ENCODE results near the gene KLHDC8B.

The KLHDC8B gene

GRCh38 chr3:49171119-49171774 lies at the start of gene KLHDC8B:
KLHDC8B (plus strand) TSS chr3:49171598; CDS start chr3:49172770, 1,172 bp downstream.
- peaks cover 2% of the 10 kb centered on the region for H3K36me3 ChIP-seq (ENCODE audit: control insufficient read depth, insufficient read depth, low read length)
- no peaks in the 10 kb centered on the region for H3K9me3 ChIP-seq (ENCODE audit: control insufficient read depth, insufficient read depth, low read length)
- H3K27me3 ChIP-seq (ENCODE audit: control insufficient read depth, insufficient read depth, low read length), result no peaks in the 10 kb centered on the region
- peak within 1 kb of the TSS; percentile 82 for H3K4me3 ChIP-seq (ENCODE audit: low read depth, low read length)
- peak within 1 kb of the TSS; percentile 70 for H3K9ac ChIP-seq (ENCODE audit: low read depth, low read length)
- peaks cover 11% of the 10 kb centered on the region for H3K4me1 ChIP-seq (ENCODE audit: control insufficient read depth, insufficient read depth, low read length)

- Histone ChIP-seq H3K9ac (ENCODE audit: low read depth, low read length) (no peak overlapping the region), H3K9me3 (ENCODE audit: control insufficient read depth, insufficient read depth, low read length) (no peaks in the 10 kb centered on the region), H3K36me3 (ENCODE audit: control insufficient read depth, insufficient read depth, low read length) (peaks cover 53% of the 10 kb centered on the region), H3K4me3 (ENCODE audit: low read depth, low read length) (no peak overlapping the region), H3K27me3 (ENCODE audit: control insufficient read depth, insufficient read depth, low read length) (no peaks in the 10 kb centered on the region), H3K4me1 (ENCODE audit: control insufficient read depth, insufficient read depth, low read length) (peaks cover 5% of the 10 kb centered on the region)
These were observed 49.4 kb upstream of the KLHDC8B start for GRCh38 chr3:49122022-49122421.

- Histone ChIP-seq H3K4me3 (ENCODE audit: low read depth, low read length) (no peak overlapping the region), H3K9me3 (ENCODE audit: control insufficient read depth, insufficient read depth, low read length) (no peaks in the 10 kb centered on the region), H3K36me3 (ENCODE audit: control insufficient read depth, insufficient read depth, low read length) (peaks cover 49% of the 10 kb centered on the region), H3K27me3 (ENCODE audit: control insufficient read depth, insufficient read depth, low read length) (no peaks in the 10 kb centered on the region), H3K9ac (ENCODE audit: low read depth, low read length) (no peak overlapping the region), H3K4me1 (ENCODE audit: control insufficient read depth, insufficient read depth, low read length) (peaks cover 5% of the 10 kb centered on the region)
These were observed 48.9 kb upstream of the KLHDC8B start for GRCh38 chr3:49122451-49122850.

- Histone ChIP-seq H3K27me3 (ENCODE audit: control insufficient read depth, insufficient read depth, low read length) (no peaks in the 10 kb centered on the region), H3K4me3 (ENCODE audit: low read depth, low read length) (no peak overlapping the region), H3K9me3 (ENCODE audit: control insufficient read depth, insufficient read depth, low read length) (no peaks in the 10 kb centered on the region), H3K9ac (ENCODE audit: low read depth, low read length) (no peak overlapping the region), H3K36me3 (ENCODE audit: control insufficient read depth, insufficient read depth, low read length) (peaks cover 43% of the 10 kb centered on the region), H3K4me1 (ENCODE audit: control insufficient read depth, insufficient read depth, low read length) (peaks cover 5% of the 10 kb centered on the region)
These were observed 48.4 kb upstream of the KLHDC8B start for GRCh38 chr3:49122886-49123545.

GRCh38 chr3:49123687-49124086 lies 47.7 kb upstream of the KLHDC8B start:
- Histone ChIP-seq H3K36me3 (ENCODE audit: control insufficient read depth, insufficient read depth, low read length) (peaks cover 42% of the 10 kb centered on the region), H3K4me1 (ENCODE audit: control insufficient read depth, insufficient read depth, low read length) (peaks cover 5% of the 10 kb centered on the region), H3K9ac (ENCODE audit: low read depth, low read length) (no peak overlapping the region), H3K4me3 (ENCODE audit: low read depth, low read length) (no peak overlapping the region), H3K27me3 (ENCODE audit: control insufficient read depth, insufficient read depth, low read length) (no peaks in the 10 kb centered on the region), H3K9me3 (ENCODE audit: control insufficient read depth, insufficient read depth, low read length) (no peaks in the 10 kb centered on the region)

- H3K36me3 ChIP-seq (ENCODE audit: control insufficient read depth, insufficient read depth, low read length), result peaks cover 40% of the 10 kb centered on the region
- H3K4me3 ChIP-seq (ENCODE audit: low read depth, low read length), result no peak overlapping the region
- H3K4me1 ChIP-seq (ENCODE audit: control insufficient read depth, insufficient read depth, low read length), result peaks cover 5% of the 10 kb centered on the region
- no peaks in the 10 kb centered on the region for H3K9me3 ChIP-seq (ENCODE audit: control insufficient read depth, insufficient read depth, low read length)
- no peak overlapping the region for H3K9ac ChIP-seq (ENCODE audit: low read depth, low read length)
- no peaks in the 10 kb centered on the region for H3K27me3 ChIP-seq (ENCODE audit: control insufficient read depth, insufficient read depth, low read length)
These were observed 47.2 kb upstream of the KLHDC8B start for GRCh38 chr3:49124203-49124602.

- H3K4me3 ChIP-seq (ENCODE audit: low read depth, low read length), result no peak overlapping the region
- no peaks in the 10 kb centered on the region for H3K9me3 ChIP-seq (ENCODE audit: control insufficient read depth, insufficient read depth, low read length)
- H3K4me1 ChIP-seq (ENCODE audit: control insufficient read depth, insufficient read depth, low read length), result no peaks in the 10 kb centered on the region
- peaks cover 41% of the 10 kb centered on the region for H3K36me3 ChIP-seq (ENCODE audit: control insufficient read depth, insufficient read depth, low read length)
- no peak overlapping the region for H3K9ac ChIP-seq (ENCODE audit: low read depth, low read length)
- no peaks in the 10 kb centered on the region for H3K27me3 ChIP-seq (ENCODE audit: control insufficient read depth, insufficient read depth, low read length)
These were observed 46.3 kb upstream of the KLHDC8B start for GRCh38 chr3:49124991-49125670.

GRCh38 chr3:49131040-49131439 lies 40.4 kb upstream of the KLHDC8B start:
- no peaks in the 10 kb centered on the region for H3K9me3 ChIP-seq (ENCODE audit: control insufficient read depth, insufficient read depth, low read length)
- H3K36me3 ChIP-seq (ENCODE audit: control insufficient read depth, insufficient read depth, low read length), result peaks cover 8% of the 10 kb centered on the region
- H3K4me3 ChIP-seq (ENCODE audit: low read depth, low read length), result no peak overlapping the region
- peaks cover 3% of the 10 kb centered on the region for H3K4me1 ChIP-seq (ENCODE audit: control insufficient read depth, insufficient read depth, low read length)
- no peak overlapping the region for H3K9ac ChIP-seq (ENCODE audit: low read depth, low read length)
- H3K27me3 ChIP-seq (ENCODE audit: control insufficient read depth, insufficient read depth, low read length), result no peaks in the 10 kb centered on the region

- no peak overlapping the region for H3K9ac ChIP-seq (ENCODE audit: low read depth, low read length)
- no peaks in the 10 kb centered on the region for H3K9me3 ChIP-seq (ENCODE audit: control insufficient read depth, insufficient read depth, low read length)
- H3K27me3 ChIP-seq (ENCODE audit: control insufficient read depth, insufficient read depth, low read length), result no peaks in the 10 kb centered on the region
- H3K4me3 ChIP-seq (ENCODE audit: low read depth, low read length), result peak overlapping the region; percentile 91
- H3K4me1 ChIP-seq (ENCODE audit: control insufficient read depth, insufficient read depth, low read length), result peaks cover 3% of the 10 kb centered on the region
- H3K36me3 ChIP-seq (ENCODE audit: control insufficient read depth, insufficient read depth, low read length), result peaks cover 8% of the 10 kb centered on the region
These were observed 39.8 kb upstream of the KLHDC8B start for GRCh38 chr3:49131576-49131975.

GRCh38 chr3:49132073-49132436 lies 39.3 kb upstream of the KLHDC8B start:
- H3K9ac ChIP-seq (ENCODE audit: low read depth, low read length), result peak overlapping the region; percentile 74
- no peaks in the 10 kb centered on the region for H3K27me3 ChIP-seq (ENCODE audit: control insufficient read depth, insufficient read depth, low read length)
- H3K36me3 ChIP-seq (ENCODE audit: control insufficient read depth, insufficient read depth, low read length), result peaks cover 8% of the 10 kb centered on the region
- peaks cover 3% of the 10 kb centered on the region for H3K4me1 ChIP-seq (ENCODE audit: control insufficient read depth, insufficient read depth, low read length)
- H3K4me3 ChIP-seq (ENCODE audit: low read depth, low read length), result peak overlapping the region; percentile 91
- H3K9me3 ChIP-seq (ENCODE audit: control insufficient read depth, insufficient read depth, low read length), result no peaks in the 10 kb centered on the region

- peak within 1 kb of the TSS; percentile 93 for H3K9ac ChIP-seq (ENCODE audit: low read depth, low read length)
- no peaks in the 10 kb centered on the region for H3K9me3 ChIP-seq (ENCODE audit: control insufficient read depth, insufficient read depth, low read length)
- peak within 1 kb of the TSS; percentile 91 for H3K4me3 ChIP-seq (ENCODE audit: low read depth, low read length)
These were observed 38.8 kb upstream of the KLHDC8B start, which contains the start of gene LAMB2 for GRCh38 chr3:49132437-49133225. LAMB2 (minus strand) TSS chr3:49133050; CDS start chr3:49132867, 183 bp downstream.

More at GRCh38 chr3:49132437-49133225, 38.8 kb upstream of the KLHDC8B start, which contains the start of gene LAMB2:
- H3K36me3 ChIP-seq (ENCODE audit: control insufficient read depth, insufficient read depth, low read length), result peaks cover 8% of the 10 kb centered on the region
- no peaks in the 10 kb centered on the region for H3K27me3 ChIP-seq (ENCODE audit: control insufficient read depth, insufficient read depth, low read length)
- peaks cover 3% of the 10 kb centered on the region for H3K4me1 ChIP-seq (ENCODE audit: control insufficient read depth, insufficient read depth, low read length)
